Astrocyte (in vitro differentiated cells and primary cell): ENCODE data around the gene MACROH2A1.

ENCODE experiments used
- CTCF ChIP-seq: IDR thresholded peaks from 2 replicates; pipeline ENCODE4 v1.5.1; 2011; ENCODE audit warnings: low read depth, mild to moderate bottlenecking, inconsistent platforms, low read length, moderate library complexity; ENCODE audit not compliant: insufficient read depth
- EZH2 ChIP-seq: IDR thresholded peaks from 2 replicates; pipeline ENCODE4 v1.6.1; 2012; ENCODE audit warnings: mild to moderate bottlenecking, low read length, inconsistent platforms; ENCODE audit not compliant: insufficient read depth

- TF ChIP-seq CTCF, result no peak
- TF ChIP-seq EZH2, result no peak
These were observed 76.8 kb downstream of the MACROH2A1 start for GRCh38 chr5:135322271-135322670.
